HG02840 (cell line): ENCODE data around the gene RUNX2.

Experiments used
- ATAC-seq: cut with Tn5 transposase; IDR thresholded peaks from one replicate; pipeline ENCODE4 v1.9.1; 2021; ENCODE audit warnings: mild to moderate bottlenecking, moderate library complexity, moderate number of reproducible peaks; ENCODE audit not compliant: unreplicated experiment, low FRiP score

Gene RUNX2

GRCh38 chr6:45634231-45634630 lies 306.1 kb downstream of the RUNX2 start:
- no peak for ATAC-seq

DNA sequence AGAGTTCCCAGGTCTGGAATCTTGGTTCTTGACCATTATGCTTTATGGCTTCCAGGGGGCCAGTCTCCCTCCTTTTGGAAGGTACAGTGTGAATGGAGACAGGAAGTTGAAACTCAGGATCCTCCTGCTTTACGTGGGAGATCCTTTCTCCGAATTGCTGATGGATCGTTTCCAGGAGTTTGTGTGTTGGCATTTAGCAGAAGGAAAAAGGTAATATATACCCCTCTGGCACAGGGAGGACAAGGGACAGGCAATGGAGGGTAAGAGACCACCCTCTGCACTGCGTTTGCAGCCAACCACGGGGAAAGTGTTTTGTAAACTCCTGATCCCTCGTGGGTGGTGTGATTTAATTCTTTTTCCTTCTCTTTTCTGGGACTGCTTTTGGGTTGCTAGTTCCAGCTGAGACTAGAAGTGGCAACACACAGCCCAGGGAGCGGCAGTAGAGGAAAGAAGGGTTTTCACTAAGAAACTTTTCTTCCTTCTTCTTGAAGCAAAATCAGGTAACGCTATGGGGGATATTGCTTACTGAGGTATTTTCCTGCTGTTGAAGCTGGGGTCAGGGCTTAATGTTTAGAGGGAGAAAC lies 307.2 kb downstream of the RUNX2 start:
- ATAC-seq = no peak

DNA sequence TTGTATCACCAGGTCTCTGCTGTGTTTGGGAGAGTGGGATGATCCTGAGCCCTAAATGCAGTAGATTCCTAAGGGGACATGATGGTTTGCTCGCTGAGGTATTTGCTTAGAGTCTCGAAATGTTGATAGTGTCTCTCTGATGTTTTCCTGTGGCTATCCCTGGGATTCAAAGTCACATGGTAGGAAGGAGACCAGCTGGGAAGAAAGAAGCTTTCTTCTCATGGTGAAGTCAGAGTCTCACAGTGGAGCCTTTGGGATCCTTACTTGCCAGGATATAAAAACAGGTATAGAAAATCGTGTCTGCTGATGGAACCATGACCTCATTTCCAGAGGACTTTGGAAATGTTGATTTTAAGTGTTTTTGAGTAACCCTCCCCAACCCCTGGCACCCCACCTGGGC lies 308.9 kb downstream of the RUNX2 start:
- no peak for ATAC-seq

DNA sequence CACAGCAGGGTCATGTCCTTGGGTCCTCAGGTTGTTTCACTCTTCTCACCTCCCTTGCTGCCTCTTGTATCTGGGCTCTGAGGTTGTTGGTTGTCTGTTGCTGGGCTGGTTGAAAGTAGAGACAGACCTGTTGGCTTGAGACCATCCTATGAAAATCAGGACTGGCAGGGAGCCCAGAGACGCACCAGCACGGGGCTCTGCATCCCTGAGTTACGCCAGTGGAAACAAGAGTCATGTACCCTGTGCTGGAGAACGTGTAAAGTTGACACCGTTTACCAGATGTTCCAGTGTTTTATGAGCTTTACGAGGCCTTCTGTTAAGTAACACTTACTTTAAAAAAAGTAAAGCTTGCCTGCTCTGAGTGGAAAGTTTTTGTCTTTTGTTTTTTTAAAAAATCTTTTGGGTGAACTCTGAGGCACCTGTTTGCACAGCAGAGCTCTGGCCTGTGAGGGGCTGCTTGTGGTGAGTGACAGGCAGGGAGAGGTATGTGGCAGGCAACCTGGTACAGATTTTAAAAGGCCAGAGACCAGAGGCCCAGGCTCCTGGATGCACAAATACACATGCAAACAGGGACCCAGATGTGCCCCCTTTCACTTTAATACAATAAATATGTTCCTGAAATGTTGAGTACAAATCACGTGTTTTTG lies 309.6 kb downstream of the RUNX2 start:
- no peak for ATAC-seq

DNA sequence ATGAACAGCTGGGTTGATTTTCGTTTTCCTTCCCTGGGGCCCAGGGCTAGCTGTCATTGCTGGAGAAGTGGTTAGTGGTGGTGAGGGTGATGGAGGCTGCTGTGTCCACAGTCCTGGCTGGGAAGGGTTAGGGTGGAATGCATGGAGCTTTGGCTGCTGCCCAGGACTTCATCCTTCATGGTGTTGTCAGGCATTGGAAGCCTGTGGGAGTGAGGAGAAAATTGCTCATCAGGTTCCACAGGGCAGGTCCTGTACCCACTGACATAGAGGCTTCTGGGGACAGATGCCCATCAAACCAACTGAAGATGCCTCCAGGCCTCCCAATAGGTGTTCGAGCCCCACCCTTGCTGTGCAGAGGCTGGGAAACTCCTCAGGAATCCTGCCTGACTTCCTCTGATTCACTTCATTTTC lies 312.0 kb downstream of the RUNX2 start:
- ATAC-seq = no peak

- no peak for ATAC-seq
These were observed 312.7 kb downstream of the RUNX2 start for GRCh38 chr6:45640811-45641210.

- no peak for ATAC-seq
These were observed 314.4 kb downstream of the RUNX2 start for GRCh38 chr6:45642331-45643125.

GRCh38 chr6:45643126-45643525 lies 315.0 kb downstream of the RUNX2 start:
- no peak for ATAC-seq

- no peak for ATAC-seq
These were observed 316.6 kb downstream of the RUNX2 start for GRCh38 chr6:45644720-45645119.

GRCh38 chr6:45645302-45645701 lies 317.2 kb downstream of the RUNX2 start:
- ATAC-seq = no peak

GRCh38 chr6:45647341-45648261 lies 319.5 kb downstream of the RUNX2 start:
- ATAC-seq = no peak

- no peak for ATAC-seq
These were observed 320.1 kb downstream of the RUNX2 start for GRCh38 chr6:45648262-45648620.

DNA sequence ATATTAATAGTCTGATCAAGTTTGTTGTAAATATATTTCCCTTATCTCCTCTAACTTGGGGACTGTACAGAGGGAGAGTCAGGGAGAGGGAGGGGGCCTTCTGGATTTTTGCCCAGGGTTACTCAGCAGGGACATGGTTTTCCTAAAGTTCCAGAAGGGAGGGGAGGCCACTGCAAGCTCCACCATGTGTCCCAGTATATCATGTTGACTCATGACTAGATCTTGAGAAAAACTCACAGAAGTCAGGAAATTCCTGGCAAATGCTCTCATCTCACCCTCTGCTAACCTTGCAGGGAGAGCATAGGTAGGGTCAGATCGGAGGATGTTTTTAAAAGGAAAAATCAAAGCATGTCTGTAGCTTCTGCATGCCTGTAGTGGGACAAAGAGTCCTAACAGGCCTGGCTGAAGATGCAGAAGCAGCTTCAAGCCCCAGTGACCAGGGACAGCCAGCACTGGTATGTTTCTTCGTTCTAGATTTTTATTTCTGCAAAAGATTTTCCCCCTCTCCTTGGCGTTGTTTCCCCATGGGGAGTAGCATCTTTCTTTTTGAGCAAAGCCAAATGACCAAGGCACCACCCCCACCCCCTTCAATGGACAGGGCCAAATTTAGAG lies 322.5 kb downstream of the RUNX2 start:
- ATAC-seq = no peak

DNA sequence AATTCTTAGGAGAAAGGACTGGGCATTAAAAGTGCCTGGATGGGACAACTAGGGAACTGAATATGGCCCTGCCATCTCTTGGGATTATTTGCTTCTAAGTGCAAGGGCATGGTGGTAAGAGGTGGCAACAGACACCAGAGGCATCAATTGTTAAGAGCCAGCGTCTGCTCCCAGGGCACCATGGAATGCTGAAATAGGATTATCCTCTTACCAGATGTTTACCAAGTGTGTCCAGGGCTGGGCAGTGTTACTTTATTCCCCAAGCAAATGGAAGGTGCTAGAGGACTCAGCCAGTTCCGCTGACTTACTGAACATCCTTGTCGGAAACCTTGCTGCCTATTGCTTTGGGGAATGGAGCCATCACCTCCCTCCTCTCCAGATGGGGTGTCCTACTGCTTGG lies 323.2 kb downstream of the RUNX2 start:
- no peak for ATAC-seq

DNA sequence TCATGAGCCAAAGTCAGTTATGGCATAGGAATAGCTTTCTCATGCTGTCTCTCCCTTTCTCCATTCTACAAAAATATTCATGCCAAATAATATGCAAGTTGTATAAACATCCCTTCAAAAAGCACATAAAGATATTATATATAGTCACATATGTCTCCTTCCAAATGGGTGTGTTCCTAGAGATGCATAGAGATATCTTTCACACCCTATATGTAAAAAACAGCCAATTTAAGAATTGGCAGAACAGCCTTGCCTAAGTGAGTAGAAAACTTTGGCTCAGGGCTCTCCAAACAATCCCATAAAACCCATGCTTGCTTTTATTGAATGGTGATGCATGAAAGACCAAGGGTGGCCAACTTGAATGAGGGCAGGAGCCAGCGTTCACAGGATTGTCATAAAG lies 324.3 kb downstream of the RUNX2 start:
- ATAC-seq = no peak

- ATAC-seq = no peak
These were observed 325.2 kb downstream of the RUNX2 start for GRCh38 chr6:45653117-45653883.

DNA sequence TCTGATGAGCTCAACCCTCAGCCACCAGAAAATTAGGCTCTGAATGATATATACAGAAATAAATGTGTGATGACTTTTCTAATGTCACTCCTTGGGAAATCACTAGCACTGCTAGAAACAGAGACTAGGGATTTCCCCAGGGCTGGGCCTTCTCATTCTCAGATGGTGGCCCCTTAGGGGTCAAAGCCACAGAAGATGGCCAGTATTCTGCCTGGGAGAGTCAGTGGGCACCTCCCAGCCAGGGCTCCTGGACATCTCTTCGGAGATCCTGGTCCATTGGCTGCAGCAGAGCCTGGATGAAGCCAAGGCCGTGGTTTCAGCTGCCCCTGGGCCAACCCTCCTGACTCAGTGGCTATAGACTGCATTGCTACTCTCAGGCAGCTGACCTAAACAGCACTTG lies 326.5 kb downstream of the RUNX2 start:
- no peak for ATAC-seq

- ATAC-seq = no peak
These were observed 327.8 kb downstream of the RUNX2 start for GRCh38 chr6:45655745-45656476.

GRCh38 chr6:45657226-45657625 lies 329.1 kb downstream of the RUNX2 start:
- no peak for ATAC-seq
